ENCODE measurements around the gene POLR1B. TPM values are rescaled to one million over a fixed set of nuclear protein-coding genes. Genes with fewer than 3 reads are reported as not detected.

The POLR1B gene
- total and polyA plus RNA-seq, 4 donors: 6.5 to 23.8 (median 10.8) TPM

DNA sequence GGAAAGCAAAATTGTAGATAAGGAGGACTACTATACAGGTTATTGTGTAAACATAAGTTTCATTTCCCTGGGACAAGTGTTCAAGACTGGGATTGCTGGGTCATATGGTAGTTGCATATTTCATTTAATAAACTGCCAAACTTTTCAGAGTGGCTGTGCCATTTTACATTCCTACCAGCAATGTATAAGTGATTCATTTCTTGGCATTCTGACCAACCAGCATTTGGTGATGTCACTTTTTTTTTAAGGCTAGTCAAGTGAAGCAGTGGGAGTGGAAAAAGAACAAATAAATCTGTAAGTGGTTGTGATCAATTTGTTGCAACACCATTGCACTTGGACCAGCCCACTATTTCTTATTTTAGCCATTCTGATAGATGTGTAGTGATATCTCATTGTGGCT is 37.0 kb downstream of the POLR1B start:
- Histone ChIP-seq H3K4me3 (ENCODE audit: low read depth in 1 of 3, low read length in 3 of 3) (no peak overlapping the region), H3K9me3 (ENCODE audit: control insufficient read depth in 4 of 4, low read length in 3 of 4) (no peaks in the 10 kb centered on the region), H3K27me3 (ENCODE audit: control insufficient read depth in 4 of 4, insufficient read depth in 4 of 4, low read length in 3 of 4) (no peaks in the 10 kb centered on the region), H3K4me1 (ENCODE audit: control insufficient read depth in 4 of 4, insufficient read depth in 4 of 4, low read length in 3 of 4) (peaks cover 4 to 16% (median 9%) of the 10 kb centered on the region in 4 donors), H3K27ac (ENCODE audit: low read depth in 1 of 2, low read length in 2 of 2) (no peak overlapping the region), H3K9ac (ENCODE audit: low read depth in 1 of 2, low read length in 2 of 2) (no peak overlapping the region), H3K36me3 (ENCODE audit: control insufficient read depth in 4 of 4, insufficient read depth in 3 of 4, low read depth in 1 of 4, low read length in 3 of 4) (peaks cover 3 to 23% (median 17%) of the 10 kb centered on the region in 4 donors)
- DNase-seq (ENCODE audit: low spot score): no peak
- no peak for TF ChIP-seq REST (IDR thresholded peaks at IDR 0.05)
- TF ChIP-seq ATF3 (IDR thresholded peaks at IDR 0.05): peak; percentile 13

DNA sequence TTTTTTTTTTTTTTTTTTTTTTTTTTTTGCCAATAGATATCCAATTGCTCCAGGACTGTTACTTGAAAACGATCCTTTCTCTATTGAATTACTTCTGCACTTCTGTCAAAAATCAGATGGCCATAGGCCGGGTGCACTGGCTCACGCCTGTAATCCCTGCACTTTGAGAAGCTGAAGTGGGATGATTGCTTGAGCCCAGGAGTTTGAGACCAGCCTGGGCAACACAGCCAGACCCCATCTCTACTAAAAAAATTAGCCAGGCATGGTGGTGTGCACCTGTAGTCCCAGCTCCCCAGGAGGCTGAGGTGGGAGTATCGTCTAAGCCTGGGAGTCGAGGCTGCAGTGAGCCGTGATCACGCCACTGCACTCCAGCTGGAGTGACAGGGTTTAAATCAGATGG is 37.8 kb downstream of the POLR1B start:
- H3K4me3 ChIP-seq (ENCODE audit: low read depth in 1 of 3, low read length in 3 of 3): no peak overlapping the region
- DNase-seq (ENCODE audit: low spot score): no peak
- H3K4me1 ChIP-seq (ENCODE audit: control insufficient read depth in 4 of 4, insufficient read depth in 4 of 4, low read length in 3 of 4): peaks cover 4 to 20% (median 13%) of the 10 kb centered on the region in 4 donors
- no peaks in the 10 kb centered on the region for H3K9me3 ChIP-seq (ENCODE audit: control insufficient read depth in 4 of 4, low read length in 3 of 4)
- peaks cover 0 to 15% (median 9%) of the 10 kb centered on the region in 4 donors for H3K36me3 ChIP-seq (ENCODE audit: control insufficient read depth in 4 of 4, insufficient read depth in 3 of 4, low read depth in 1 of 4, low read length in 3 of 4)
- 95% methylated on average over 7 of the region's 7 CpGs for WGBS
- no peak overlapping the region for H3K27ac ChIP-seq (ENCODE audit: low read depth in 1 of 2, low read length in 2 of 2)
- no peak overlapping the region for H3K9ac ChIP-seq (ENCODE audit: low read depth in 1 of 2, low read length in 2 of 2)
- no peaks in the 10 kb centered on the region for H3K27me3 ChIP-seq (ENCODE audit: control insufficient read depth in 4 of 4, insufficient read depth in 4 of 4, low read length in 3 of 4)
- TF ChIP-seq RXRA (IDR thresholded peaks at IDR 0.05): no peak
- TF ChIP-seq, protein P1, sequence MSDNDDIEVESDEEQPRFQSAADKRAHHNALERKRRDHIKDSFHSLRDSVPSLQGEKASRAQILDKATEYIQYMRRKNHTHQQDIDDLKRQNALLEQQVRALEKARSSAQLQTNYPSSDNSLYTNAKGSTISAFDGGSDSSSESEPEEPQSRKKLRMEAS (IDR thresholded peaks at IDR 0.05): no peak
- no peak for TF ChIP-seq SP1 (IDR thresholded peaks at IDR 0.05)
- TF ChIP-seq EGR1 (IDR thresholded peaks at IDR 0.05; ENCODE audit: low read depth in 2 of 2): no peak
- no peak for TF ChIP-seq TAF1 (conservative IDR thresholded peaks at IDR 0.05)
- no peak for TF ChIP-seq RAD21 (IDR thresholded peaks at IDR 0.05)
- no peak for TF ChIP-seq FOXA2 (IDR thresholded peaks at IDR 0.05)
- TF ChIP-seq ATF3 (IDR thresholded peaks at IDR 0.05): no peak
- TF ChIP-seq JUND (IDR thresholded peaks at IDR 0.05): no peak

DNA sequence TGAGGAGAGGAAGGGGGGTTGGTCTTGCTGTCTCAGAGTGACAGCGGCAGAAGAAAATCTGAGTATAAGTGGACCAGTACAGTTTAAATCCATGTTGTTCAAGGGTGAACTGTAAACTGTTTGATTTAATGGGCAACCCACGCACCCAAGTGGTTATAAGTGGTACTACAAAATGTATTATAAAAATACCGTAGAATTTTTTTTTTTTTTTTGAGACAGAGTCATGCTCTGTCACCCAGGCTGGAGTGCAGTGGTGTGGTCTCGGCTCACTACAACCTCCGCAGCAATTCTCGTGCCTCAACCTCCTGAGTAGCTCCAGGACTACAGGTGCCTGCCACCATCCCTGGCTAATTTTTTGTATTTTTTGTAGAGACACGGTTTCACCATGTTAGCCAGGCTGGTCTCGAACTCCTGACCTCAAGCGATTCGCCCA is 40.1 kb downstream of the POLR1B start:
- H3K9ac ChIP-seq (ENCODE audit: low read depth in 1 of 2, low read length in 2 of 2): no peak overlapping the region
- WGBS: 45% methylated on average over 10 of the region's 10 CpGs
- peaks cover 4 to 25% (median 15%) of the 10 kb centered on the region in 4 donors for H3K4me1 ChIP-seq (ENCODE audit: control insufficient read depth in 4 of 4, insufficient read depth in 4 of 4, low read length in 3 of 4)
- DNase-seq (ENCODE audit: low spot score): no peak
- no peak overlapping the region for H3K4me3 ChIP-seq (ENCODE audit: low read depth in 1 of 3, low read length in 3 of 3)
- peaks cover 0 to 3% (median 0%) of the 10 kb centered on the region in 4 donors for H3K36me3 ChIP-seq (ENCODE audit: control insufficient read depth in 4 of 4, insufficient read depth in 3 of 4, low read depth in 1 of 4, low read length in 3 of 4)
- H3K27me3 ChIP-seq (ENCODE audit: control insufficient read depth in 4 of 4, insufficient read depth in 4 of 4, low read length in 3 of 4): no peaks in the 10 kb centered on the region
- TF ChIP-seq ATF3 (IDR thresholded peaks at IDR 0.05) (no peak), RAD21 (IDR thresholded peaks at IDR 0.05) (peak; percentile 67 to 70), GABPA (IDR thresholded peaks at IDR 0.05 in 1 of 2, conservative IDR thresholded peaks at IDR 0.05 in 1 of 2) (no peak), CTCF (IDR thresholded peaks at IDR 0.05; ENCODE audit: low read depth, low read length, missing input control) (peak; percentile 46)
- H3K9me3 ChIP-seq (ENCODE audit: control insufficient read depth in 4 of 4, low read length in 3 of 4): no peaks in the 10 kb centered on the region
- H3K27ac ChIP-seq (ENCODE audit: low read depth in 1 of 2, low read length in 2 of 2): no peak overlapping the region
